GM23338 (cell line): Measurements from ENCODE around the gene SHANK2. TPM values are rescaled to one million over a fixed set of nuclear protein-coding genes. Genes with fewer than 3 reads are reported as not detected.

Experiments used
- ATAC-seq: fragments of 200-7000 bp; cut with Tn5 transposase; 3 replicates; pipeline ENCODE4 v1.9.1; 2020
- DNase-seq: peaks from one replicate; pipeline ENCODE4 v3.0.0-alpha.2; 2015; ENCODE audit warnings: low spot score
- H2AFZ ChIP-seq: fragments of 200-600 bp; sonication (generic); 2 replicates; pipeline ENCODE4 v1.8.0; 2016; ENCODE audit warnings: antibody characterized with exemption, mild to moderate bottlenecking, moderate library complexity
- H3F3A ChIP-seq: fragments of 200-600 bp; sonication (generic); replicated peaks from 2 replicates; pipeline ENCODE4 v1.8.0; 2017; ENCODE audit warnings: antibody characterized with exemption, mixed run types, low read depth
- H3K27ac ChIP-seq: fragments of 200-600 bp; sonication (generic); 2 replicates; pipeline ENCODE4 v1.6.1; 2016; ENCODE audit warnings: low read depth
- H3K27me3 ChIP-seq: fragments of 200-600 bp; sonication (generic); 2 replicates; pipeline ENCODE4 v1.8.0; 2016; ENCODE audit warnings: mild to moderate bottlenecking, mixed run types, moderate library complexity; ENCODE audit not compliant: insufficient read depth
- H3K36me3 ChIP-seq: fragments of 200-600 bp; sonication (generic); 2 replicates; pipeline ENCODE4 v1.8.0; 2016; ENCODE audit warnings: mild to moderate bottlenecking; ENCODE audit not compliant: insufficient read depth
- H3K4me1 ChIP-seq: fragments of 200-600 bp; sonication (generic); 2 replicates; pipeline ENCODE4 v1.8.0; 2016; ENCODE audit warnings: mild to moderate bottlenecking, moderate library complexity; ENCODE audit not compliant: insufficient read depth
- H3K4me2 ChIP-seq: fragments of 200-600 bp; sonication (generic); 2 replicates; pipeline ENCODE4 v1.7.1; 2017; ENCODE audit warnings: mixed run types
- H3K4me3 ChIP-seq: fragments of 200-600 bp; sonication (generic); 2 replicates; pipeline ENCODE4 v1.6.1; 2016; ENCODE audit warnings: mixed run types
- H3K79me2 ChIP-seq: fragments of 200-600 bp; sonication (generic); replicated peaks from 2 replicates; pipeline ENCODE4 v1.8.0; 2017; ENCODE audit warnings: mild to moderate bottlenecking; ENCODE audit not compliant: insufficient read depth
- H3K9me2 ChIP-seq: fragments of 200-600 bp; sonication (generic); 2 replicates; pipeline ENCODE4 v1.8.0; 2017; ENCODE audit not compliant: insufficient read depth
- H4K20me1 ChIP-seq: fragments of 200-600 bp; sonication (generic); replicated peaks from 2 replicates; pipeline ENCODE4 v1.8.0; 2017; ENCODE audit warnings: mild to moderate bottlenecking; ENCODE audit not compliant: insufficient read depth
- H3K27ac Mint-ChIP-seq: 2 replicates; pipeline ENCODE4 v1.8.0; 2020; ENCODE audit warnings: inconsistent platforms, mild to moderate bottlenecking, moderate library complexity, mixed read lengths
- H3K27me3 Mint-ChIP-seq: 3 replicates; pipeline ENCODE4 v1.8.0; 2022; ENCODE audit warnings: low read depth, mild to moderate bottlenecking, moderate library complexity, mixed read lengths, inconsistent platforms; ENCODE audit not compliant: insufficient read depth, poor library complexity
- H3K36me3 Mint-ChIP-seq: 3 replicates; pipeline ENCODE4 v1.8.0; 2021; ENCODE audit warnings: low read depth, mild to moderate bottlenecking, inconsistent platforms, moderate library complexity, mixed read lengths
- H3K4me1 Mint-ChIP-seq: 3 replicates; pipeline ENCODE4 v1.8.0; 2020; ENCODE audit warnings: mild to moderate bottlenecking, inconsistent platforms, mixed read lengths
- H3K4me3 Mint-ChIP-seq: 3 replicates; pipeline ENCODE4 v1.8.0; 2021; ENCODE audit warnings: moderate library complexity, mild to moderate bottlenecking, inconsistent platforms, mixed read lengths
- H3K9me3 Mint-ChIP-seq: 3 replicates; pipeline ENCODE4 v1.8.0; 2020; ENCODE audit warnings: moderate library complexity, mild to moderate bottlenecking, inconsistent platforms, mixed read lengths
- EZH2 ChIP-seq: fragments of 200-600 bp; sonication (generic); IDR thresholded peaks from one replicate; pipeline ENCODE4 v1.8.0; 2017; ENCODE audit warnings: antibody characterized with exemption, mild to moderate bottlenecking, low read depth; ENCODE audit not compliant: unreplicated experiment
- JUNB ChIP-seq: IDR thresholded peaks from one replicate; pipeline ENCODE4 v1.6.1; 2016; ENCODE audit warnings: antibody characterized with exemption; ENCODE audit not compliant: unreplicated experiment
- NANOG ChIP-seq: IDR thresholded peaks from 2 replicates; pipeline ENCODE4 v1.6.1; 2016; ENCODE audit warnings: antibody characterized with exemption, borderline replicate concordance
- POLR2AphosphoS5 ChIP-seq: IDR thresholded peaks from 2 replicates; pipeline ENCODE4 v1.6.1; 2016; ENCODE audit warnings: antibody characterized with exemption, low read depth
- ZNF462 ChIP-seq: fragments of 250-450 bp; sonication (Bioruptor Pico); IDR thresholded peaks from 2 replicates; pipeline ENCODE4 v1.5.0; 2020; ENCODE audit warnings: mild to moderate bottlenecking, moderate library complexity
- polyA plus RNA-seq: library from polyadenylated mRNA; unstranded; fragments of >200 nt; fragmentation: Nextera tagmentation; extraction: Ambion mirVana; gene quantifications from 2 replicates; pipeline ENCODE4 v1.2.1, GENCODE V29; 2016
- total RNA-seq: library from RNA; depleted of rRNA; stranded (reverse); fragments of >200 nt; shearing (Covaris generic); gene quantifications from 2 replicates; pipeline ENCODE4 v1.2.3, GENCODE V29; 2014
- TF ChIP-seq, protein P1 (sequence below): IDR thresholded peaks from one replicate; pipeline ENCODE4 v1.6.1; 2018; ENCODE audit warnings: antibody characterized with exemption; ENCODE audit not compliant: unreplicated experiment

SHANK2 gene
- total and polyA plus RNA-seq, 2 experiments from 2014 or later: 22.0 to 81.4 TPM

- Histone ChIP-seq H3F3A (no peaks in the 10 kb centered on the region), H3K9me2 (no peaks in the 10 kb centered on the region), H3K27ac (no peak overlapping the region), H4K20me1 (no peaks in the 10 kb centered on the region), H3K4me2 (no peak overlapping the region), H3K4me1 (no peaks in the 10 kb centered on the region), H2AFZ (no peak overlapping the region), H3K79me2 (no peaks in the 10 kb centered on the region), H3K4me3 (no peak overlapping the region), H3K36me3 (no peaks in the 10 kb centered on the region), H3K27me3 (no peaks in the 10 kb centered on the region)
- H3K27ac Mint-ChIP-seq: no peak overlapping the region
- no peaks in the 10 kb centered on the region for H3K4me1 Mint-ChIP-seq
- peaks cover 12% of the 10 kb centered on the region for H3K36me3 Mint-ChIP-seq
- H3K4me3 Mint-ChIP-seq: no peak overlapping the region
- H3K27me3 Mint-ChIP-seq: peaks cover 4% of the 10 kb centered on the region
- ATAC-seq (no peak), DNase-seq (no peak)
- peaks cover 35% of the 10 kb centered on the region for H3K9me3 Mint-ChIP-seq
- TF ChIP-seq ZNF462 (no peak), EZH2 (no peak), JUNB (no peak), POLR2AphosphoS5 (no peak), NANOG (no peak)
- TF ChIP-seq, protein P1, sequence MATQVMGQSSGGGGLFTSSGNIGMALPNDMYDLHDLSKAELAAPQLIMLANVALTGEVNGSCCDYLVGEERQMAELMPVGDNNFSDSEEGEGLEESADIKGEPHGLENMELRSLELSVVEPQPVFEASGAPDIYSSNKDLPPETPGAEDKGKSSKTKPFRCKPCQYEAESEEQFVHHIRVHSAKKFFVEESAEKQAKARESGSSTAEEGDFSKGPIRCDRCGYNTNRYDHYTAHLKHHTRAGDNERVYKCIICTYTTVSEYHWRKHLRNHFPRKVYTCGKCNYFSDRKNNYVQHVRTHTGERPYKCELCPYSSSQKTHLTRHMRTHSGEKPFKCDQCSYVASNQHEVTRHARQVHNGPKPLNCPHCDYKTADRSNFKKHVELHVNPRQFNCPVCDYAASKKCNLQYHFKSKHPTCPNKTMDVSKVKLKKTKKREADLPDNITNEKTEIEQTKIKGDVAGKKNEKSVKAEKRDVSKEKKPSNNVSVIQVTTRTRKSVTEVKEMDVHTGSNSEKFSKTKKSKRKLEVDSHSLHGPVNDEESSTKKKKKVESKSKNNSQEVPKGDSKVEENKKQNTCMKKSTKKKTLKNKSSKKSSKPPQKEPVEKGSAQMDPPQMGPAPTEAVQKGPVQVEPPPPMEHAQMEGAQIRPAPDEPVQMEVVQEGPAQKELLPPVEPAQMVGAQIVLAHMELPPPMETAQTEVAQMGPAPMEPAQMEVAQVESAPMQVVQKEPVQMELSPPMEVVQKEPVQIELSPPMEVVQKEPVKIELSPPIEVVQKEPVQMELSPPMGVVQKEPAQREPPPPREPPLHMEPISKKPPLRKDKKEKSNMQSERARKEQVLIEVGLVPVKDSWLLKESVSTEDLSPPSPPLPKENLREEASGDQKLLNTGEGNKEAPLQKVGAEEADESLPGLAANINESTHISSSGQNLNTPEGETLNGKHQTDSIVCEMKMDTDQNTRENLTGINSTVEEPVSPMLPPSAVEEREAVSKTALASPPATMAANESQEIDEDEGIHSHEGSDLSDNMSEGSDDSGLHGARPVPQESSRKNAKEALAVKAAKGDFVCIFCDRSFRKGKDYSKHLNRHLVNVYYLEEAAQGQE: no peak
Observed at GRCh38 chr11:71272161-71272560, 19.8 kb upstream of the SHANK2 start.
